ENCODE results near the gene SKAP1. TPM values are rescaled to one million over a fixed set of nuclear protein-coding genes. Genes with fewer than 3 reads are reported as not detected.

Gene SKAP1
- total and polyA plus RNA-seq, 10 donors = 11.5 to 28.9 (median 20.5) TPM

DNA sequence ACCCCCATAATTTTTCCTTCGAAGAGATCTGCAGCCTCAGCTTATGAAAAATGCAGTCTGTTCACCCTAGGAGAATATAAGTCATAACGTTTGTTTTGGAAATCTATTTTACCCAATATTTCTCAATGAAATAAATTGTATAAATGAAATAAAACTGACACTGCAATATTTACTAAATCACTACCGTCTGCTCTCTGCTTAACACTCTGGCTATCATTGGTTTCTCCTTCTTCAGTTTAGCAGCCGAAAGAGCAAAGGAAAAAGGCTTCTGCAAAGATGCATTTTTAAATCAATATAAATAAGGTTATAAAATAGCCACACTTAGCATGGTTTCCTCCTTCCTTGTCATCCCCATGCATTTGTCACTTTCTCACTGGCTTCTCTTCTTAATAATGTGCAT lies 174.3 kb downstream of the SKAP1 start:
- no peaks in the 10 kb centered on the region for H3K9me3 ChIP-seq
- H3K27me3 ChIP-seq (replicated peaks in 1 of 7) = peaks cover 0 to 4% (median 0%) of the 10 kb centered on the region in 7 donors
- TF ChIP-seq POLR2A (IDR thresholded peaks at IDR 0.05) (no peak), POLR2AphosphoS5 (IDR thresholded peaks at IDR 0.05) (no peak)
- TF ChIP-seq, protein P1, sequence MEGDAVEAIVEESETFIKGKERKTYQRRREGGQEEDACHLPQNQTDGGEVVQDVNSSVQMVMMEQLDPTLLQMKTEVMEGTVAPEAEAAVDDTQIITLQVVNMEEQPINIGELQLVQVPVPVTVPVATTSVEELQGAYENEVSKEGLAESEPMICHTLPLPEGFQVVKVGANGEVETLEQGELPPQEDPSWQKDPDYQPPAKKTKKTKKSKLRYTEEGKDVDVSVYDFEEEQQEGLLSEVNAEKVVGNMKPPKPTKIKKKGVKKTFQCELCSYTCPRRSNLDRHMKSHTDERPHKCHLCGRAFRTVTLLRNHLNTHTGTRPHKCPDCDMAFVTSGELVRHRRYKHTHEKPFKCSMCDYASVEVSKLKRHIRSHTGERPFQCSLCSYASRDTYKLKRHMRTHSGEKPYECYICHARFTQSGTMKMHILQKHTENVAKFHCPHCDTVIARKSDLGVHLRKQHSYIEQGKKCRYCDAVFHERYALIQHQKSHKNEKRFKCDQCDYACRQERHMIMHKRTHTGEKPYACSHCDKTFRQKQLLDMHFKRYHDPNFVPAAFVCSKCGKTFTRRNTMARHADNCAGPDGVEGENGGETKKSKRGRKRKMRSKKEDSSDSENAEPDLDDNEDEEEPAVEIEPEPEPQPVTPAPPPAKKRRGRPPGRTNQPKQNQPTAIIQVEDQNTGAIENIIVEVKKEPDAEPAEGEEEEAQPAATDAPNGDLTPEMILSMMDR (IDR thresholded peaks at IDR 0.05 in 8 of 11, conservative IDR thresholded peaks at IDR 0.05 in 3 of 11) = no peak
- no peak for DNase-seq
- no peak overlapping the region for H3K27ac ChIP-seq
- no peaks in the 10 kb centered on the region for H3K4me1 ChIP-seq
- intact Hi-C loops (cut with DNase I; ENCODE audit: low total_unique reads) = no loop called here
- WGBS, 5 donors = 84 to 93% (median 88%) methylated on average over 4 of the region's 4 CpGs
- no peak overlapping the region for H3K4me3 ChIP-seq
- H3K36me3 ChIP-seq = no peaks in the 10 kb centered on the region

DNA sequence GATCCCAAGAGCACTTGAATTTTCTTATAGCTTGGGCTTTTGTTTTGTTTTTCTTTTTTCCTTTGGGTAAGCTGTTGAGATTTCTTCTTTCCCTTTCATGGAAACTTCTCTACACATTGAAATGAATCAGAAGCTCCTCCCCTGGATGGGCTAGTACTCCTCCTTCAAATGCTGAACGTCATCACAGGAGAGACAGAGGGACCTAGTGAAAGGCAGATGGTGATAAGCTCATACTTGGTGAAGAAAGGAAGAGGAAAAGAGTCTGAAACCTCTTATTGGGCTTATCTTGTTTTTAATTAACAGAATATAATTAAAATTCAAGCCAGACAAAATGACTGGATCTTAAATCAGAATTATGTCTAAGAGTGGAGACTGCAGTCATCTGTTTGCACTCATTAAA lies 175.1 kb downstream of the SKAP1 start:
- intact Hi-C loops (cut with DNase I; ENCODE audit: low total_unique reads) = no loop called here
- H3K4me1 ChIP-seq = no peaks in the 10 kb centered on the region
- no peak for DNase-seq
- 56 to 74% (median 66%) methylated on average over 1 of the region's 1 CpG for WGBS, 5 donors
- H3K36me3 ChIP-seq = no peaks in the 10 kb centered on the region
- no peaks in the 10 kb centered on the region for H3K9me3 ChIP-seq
- H3K27ac ChIP-seq = no peak overlapping the region
- TF ChIP-seq POLR2A (IDR thresholded peaks at IDR 0.05) (no peak), POLR2AphosphoS5 (IDR thresholded peaks at IDR 0.05) (no peak)
- TF ChIP-seq, protein P1 (IDR thresholded peaks at IDR 0.05 in 8 of 11, conservative IDR thresholded peaks at IDR 0.05 in 3 of 11) = no peak
- H3K4me3 ChIP-seq = no peak overlapping the region
- H3K27me3 ChIP-seq (replicated peaks in 1 of 7) = peaks cover 0 to 4% (median 0%) of the 10 kb centered on the region in 7 donors

- Histone ChIP-seq H3K4me1 (no peaks in the 10 kb centered on the region), H3K4me3 (no peak overlapping the region), H3K36me3 (no peaks in the 10 kb centered on the region), H3K27ac (no peak overlapping the region), H3K27me3 (replicated peaks in 1 of 7) (peaks cover 0 to 4% (median 0%) of the 10 kb centered on the region in 7 donors), H3K9me3 (no peaks in the 10 kb centered on the region)
- WGBS, 5 donors = 77 to 93% (median 87%) methylated on average over 2 of the region's 2 CpGs
- DNase-seq = no peak
- intact Hi-C loops (cut with DNase I; ENCODE audit: low total_unique reads) = no loop called here
- TF ChIP-seq POLR2AphosphoS5 (IDR thresholded peaks at IDR 0.05) (no peak), POLR2A (IDR thresholded peaks at IDR 0.05) (no peak)
- TF ChIP-seq, protein P1 (IDR thresholded peaks at IDR 0.05 in 8 of 11, conservative IDR thresholded peaks at IDR 0.05 in 3 of 11) = no peak
These were observed 176.0 kb downstream of the SKAP1 start for GRCh38 chr17:48253975-48254374.

GRCh38 chr17:48251950-48252349 lies 178.1 kb downstream of the SKAP1 start:
- Histone ChIP-seq H3K27me3 (replicated peaks in 1 of 7) (peaks cover 0 to 4% (median 0%) of the 10 kb centered on the region in 7 donors), H3K4me1 (no peaks in the 10 kb centered on the region), H3K9me3 (no peaks in the 10 kb centered on the region), H3K36me3 (no peaks in the 10 kb centered on the region), H3K27ac (no peak overlapping the region), H3K4me3 (no peak overlapping the region)
- TF ChIP-seq POLR2A (IDR thresholded peaks at IDR 0.05) (no peak), POLR2AphosphoS5 (IDR thresholded peaks at IDR 0.05) (no peak)
- TF ChIP-seq, protein P1 (IDR thresholded peaks at IDR 0.05 in 8 of 11, conservative IDR thresholded peaks at IDR 0.05 in 3 of 11) = no peak
- WGBS, 5 donors = 89 to 97% (median 94%) methylated on average over 3 of the region's 3 CpGs
- no peak for DNase-seq
- intact Hi-C loops (cut with DNase I; ENCODE audit: low total_unique reads) = no loop called here
